Measurements from ENCODE around the gene LRP1.

DNA sequence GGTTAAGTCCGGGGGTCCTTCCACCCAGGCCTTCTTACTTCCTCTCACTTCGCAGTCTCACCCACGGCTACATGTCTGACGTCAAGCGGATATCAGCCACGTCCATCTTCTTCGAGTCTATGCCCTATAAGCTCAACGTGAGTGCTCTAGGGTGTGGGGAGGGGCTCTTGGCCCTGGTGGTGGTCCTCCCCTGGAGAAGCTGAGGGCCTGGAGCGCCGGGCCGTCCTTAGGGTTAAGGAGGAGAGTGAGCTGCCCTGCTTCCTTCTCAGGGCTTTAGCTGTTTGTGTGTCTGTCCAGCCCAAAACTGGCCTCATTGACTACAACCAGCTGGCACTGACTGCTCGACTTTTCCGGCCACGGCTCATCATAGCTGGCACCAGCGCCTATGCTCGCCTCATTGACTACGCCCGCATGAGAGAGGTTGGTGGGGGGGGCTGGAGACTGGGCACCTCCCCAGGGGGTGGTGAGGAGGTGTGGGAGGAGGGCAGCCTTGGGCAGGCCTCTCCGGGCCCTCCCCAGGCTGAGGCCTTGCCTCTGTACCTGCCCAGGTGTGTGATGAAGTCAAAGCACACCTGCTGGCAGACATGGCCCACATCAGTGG, 104.0 kb downstream of the LRP1 start:
- TF ChIP-seq, protein P1, sequence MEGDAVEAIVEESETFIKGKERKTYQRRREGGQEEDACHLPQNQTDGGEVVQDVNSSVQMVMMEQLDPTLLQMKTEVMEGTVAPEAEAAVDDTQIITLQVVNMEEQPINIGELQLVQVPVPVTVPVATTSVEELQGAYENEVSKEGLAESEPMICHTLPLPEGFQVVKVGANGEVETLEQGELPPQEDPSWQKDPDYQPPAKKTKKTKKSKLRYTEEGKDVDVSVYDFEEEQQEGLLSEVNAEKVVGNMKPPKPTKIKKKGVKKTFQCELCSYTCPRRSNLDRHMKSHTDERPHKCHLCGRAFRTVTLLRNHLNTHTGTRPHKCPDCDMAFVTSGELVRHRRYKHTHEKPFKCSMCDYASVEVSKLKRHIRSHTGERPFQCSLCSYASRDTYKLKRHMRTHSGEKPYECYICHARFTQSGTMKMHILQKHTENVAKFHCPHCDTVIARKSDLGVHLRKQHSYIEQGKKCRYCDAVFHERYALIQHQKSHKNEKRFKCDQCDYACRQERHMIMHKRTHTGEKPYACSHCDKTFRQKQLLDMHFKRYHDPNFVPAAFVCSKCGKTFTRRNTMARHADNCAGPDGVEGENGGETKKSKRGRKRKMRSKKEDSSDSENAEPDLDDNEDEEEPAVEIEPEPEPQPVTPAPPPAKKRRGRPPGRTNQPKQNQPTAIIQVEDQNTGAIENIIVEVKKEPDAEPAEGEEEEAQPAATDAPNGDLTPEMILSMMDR (conservative IDR thresholded peaks at IDR 0.05; ENCODE audit: low read length), result no peak
- no peak for TF ChIP-seq EZH2phosphoT487 (IDR thresholded peaks at IDR 0.05; ENCODE audit: borderline replicate concordance, low read depth, low read length)
